B cell (primary cell): ENCODE results near the gene COL4A1. TPM values are rescaled to one million over a fixed set of nuclear protein-coding genes. Genes with fewer than 3 reads are reported as not detected.

Source experiments
- ATAC-seq: fragments of 200-7000 bp; cut with Tn5 transposase; one replicate; pipeline ENCODE4 v1.10.0; 2021; ENCODE audit warnings: low read depth, mild to moderate bottlenecking, moderate number of reproducible peaks, moderate library complexity
- CTCF ChIA-PET: fragments of 350-600 bp; sonication (Branson Sonifier 250); formaldehyde crosslinking; loops from one replicate; lab custom pipeline; 2021; ENCODE audit warnings: antibody characterized with exemption, inconsistent platforms; lab: Charles Lee
- POLR2A ChIA-PET: fragments of 350-600 bp; sonication (Branson Sonifier 250); formaldehyde crosslinking; loops from one replicate; lab custom pipeline; 2021; ENCODE audit warnings: antibody characterized with exemption; lab: Charles Lee
- DNase-seq: peaks from one replicate; pipeline ENCODE4 v3.0.0; 2013
- H2AFZ ChIP-seq: 2 replicates; pipeline ENCODE4 v1.6.1; 2012; ENCODE audit warnings: mild to moderate bottlenecking, low read depth, low read length; ENCODE audit not compliant: insufficient read depth, poor library complexity, severe bottlenecking
- H3K27ac ChIP-seq, 2 donors: 1 replicate in 1 of 2; 2 replicates in 1 of 2; pipeline ENCODE4 v1.5.1; 2012 to 2013; ENCODE audit warnings: low read length in 2 of 2, mild to moderate bottlenecking in 2 of 2, moderate library complexity in 1 of 2
- H3K27me3 ChIP-seq, 4 experiments: fragments of 200-600 bp in 1 of 4; sonication (generic) in 1 of 4; replicated peaks in 1 of 4; 1 replicate in 2 of 4; 2 replicates in 2 of 4; pipeline versions ENCODE4 v1.6.1 to v1.7.0; 2013 to 2016; ENCODE audit warnings: low read length in 3 of 4, mild to moderate bottlenecking in 2 of 4, mixed read lengths in 1 of 4, moderate library complexity in 1 of 4; ENCODE audit not compliant: insufficient read depth in 4 of 4, control insufficient read depth in 3 of 4; ENCODE audit errors: control extremely low read depth in 1 of 4
- H3K36me3 ChIP-seq, 2 experiments: replicated peaks in 1 of 2; 1 replicate in 1 of 2; 2 replicates in 1 of 2; pipeline versions ENCODE4 v1.6.1 to v1.7.1; 2013; ENCODE audit warnings: low read length in 1 of 2; ENCODE audit not compliant: insufficient read depth in 2 of 2, control insufficient read depth in 1 of 2; ENCODE audit errors: control extremely low read depth in 1 of 2, extremely low read depth in 1 of 2
- H3K4me1 ChIP-seq, 2 donors: fragments of 200-600 bp in 1 of 2; sonication (generic) in 1 of 2; 1 replicate in 1 of 2; 2 replicates in 1 of 2; pipeline versions ENCODE4 v1.5.1 to v1.6.1; 2013 to 2017; ENCODE audit warnings: low read length in 2 of 2; ENCODE audit not compliant: control insufficient read depth in 2 of 2, insufficient read depth in 2 of 2
- H3K4me2 ChIP-seq: replicated peaks from 2 replicates; pipeline ENCODE3; 2012; ENCODE audit warnings: mild to moderate bottlenecking, low read depth, low read length; ENCODE audit not compliant: poor library complexity, severe bottlenecking
- H3K4me3 ChIP-seq, 5 experiments: fragments of 200-600 bp in 1 of 5; sonication (generic) in 1 of 5; 1 replicate in 3 of 5; 2 replicates in 2 of 5; pipeline versions ENCODE4 v1.5.1 to v1.7.0; 2011 to 2016; ENCODE audit warnings: low read length in 4 of 5, mild to moderate bottlenecking in 4 of 5, low read depth in 2 of 5, control low read depth in 1 of 5, moderate library complexity in 1 of 5; ENCODE audit not compliant: insufficient read depth in 1 of 5; ENCODE audit errors: control extremely low read depth in 1 of 5, extremely low read depth in 1 of 5
- H3K79me2 ChIP-seq: fragments of 200-600 bp; sonication (generic); one replicate; pipeline ENCODE4 v1.6.0; 2016; ENCODE audit warnings: low read length; ENCODE audit not compliant: control insufficient read depth, insufficient read depth
- H3K9ac ChIP-seq: fragments of 200-600 bp; sonication (generic); 2 replicates; pipeline ENCODE4 v1.6.1; 2017; ENCODE audit warnings: mild to moderate bottlenecking, low read length, moderate library complexity
- H3K9me3 ChIP-seq, 3 donors: one replicate each; pipeline versions ENCODE4 v1.6.1 to v1.7.1; 2013; ENCODE audit warnings: low read length in 2 of 3; ENCODE audit not compliant: control insufficient read depth in 2 of 3, insufficient read depth in 1 of 3; ENCODE audit errors: control extremely low read depth in 1 of 3
- H4K20me1 ChIP-seq: 2 replicates; pipeline ENCODE4 v1.6.0; 2012; ENCODE audit warnings: mild to moderate bottlenecking, low read length; ENCODE audit not compliant: insufficient read depth, control insufficient read depth, poor library complexity, severe bottlenecking
- H3K27ac Mint-ChIP-seq: one replicate; pipeline ENCODE4 v1.8.0; 2021; ENCODE audit warnings: mixed read lengths
- H3K27me3 Mint-ChIP-seq: one replicate; pipeline ENCODE4 v1.8.0; 2021; ENCODE audit warnings: mixed read lengths
- H3K4me1 Mint-ChIP-seq: one replicate; pipeline ENCODE4 v1.8.0; 2021; ENCODE audit warnings: mixed read lengths
- H3K4me3 Mint-ChIP-seq: one replicate; pipeline ENCODE4 v1.8.0; 2021; ENCODE audit warnings: mixed read lengths
- H3K9me3 Mint-ChIP-seq: one replicate; pipeline ENCODE4 v1.8.0; 2022; ENCODE audit warnings: mixed read lengths; ENCODE audit not compliant: insufficient read depth
- CTCF ChIP-seq: fragments of 200-600 bp; IDR thresholded peaks from one replicate; pipeline ENCODE4 v1.8.0; 2022; ENCODE audit warnings: antibody characterized with exemption, mild to moderate bottlenecking
- EZH2 ChIP-seq: IDR thresholded peaks from 2 replicates; pipeline ENCODE4 v1.6.1; 2012; ENCODE audit warnings: borderline replicate concordance, low read depth, mild to moderate bottlenecking, moderate library complexity, low read length; ENCODE audit not compliant: insufficient read depth, poor library complexity, severe bottlenecking
- WGBS: methylation state at CpG from one replicate; pipeline ENCODE4 v1.1.5; 2013; ENCODE audit warnings: missing lambda C conversion rate; ENCODE audit not compliant: insufficient coverage; 5-methylcytosine and 5-hydroxymethylcytosine counted together
- intact Hi-C: fragments of 100-400 bp; cut with micrococcal nuclease; formaldehyde crosslinking; loops from one replicate; pipeline ENCODE4 v1.10.0; 2022
- polyA plus RNA-seq: library from polyadenylated mRNA; depleted of rRNA; stranded (reverse); fragments of >200 nt; gene quantifications from 2 replicates; pipeline ENCODE4 v1.2.3, GENCODE V29; 2012
- total RNA-seq, 2 donors: library from RNA; stranded (reverse); fragments of 120-200 nt in 1 of 2; gene quantifications; 1 replicate in 1 of 2; 2 replicates in 1 of 2; pipeline versions ENCODE4 v1.2.3 to v1.2.4, GENCODE V29; 2013 to 2022

COL4A1 gene
- total and polyA plus RNA-seq, 2 donors (not counting 1 experiment from before 2014, with no cell fraction given): not detected

GRCh38 chr13:110263888-110264287 is 43.1 kb downstream of the COL4A1 start:
- ATAC-seq (no peak), DNase-seq (no peak)
- no peaks in the 10 kb centered on the region for H3K9me3 Mint-ChIP-seq
- peaks cover 16% of the 10 kb centered on the region for H3K27me3 Mint-ChIP-seq
- H3K4me1 Mint-ChIP-seq: no peaks in the 10 kb centered on the region
- no peak overlapping the region for H3K4me2 ChIP-seq
- no peaks in the 10 kb centered on the region for H3K79me2 ChIP-seq
- H3K9ac ChIP-seq: no peak overlapping the region
- WGBS: 91% methylated on average over 2 of the region's 5 CpGs
- H2AFZ ChIP-seq: no peak overlapping the region
- H3K4me1 ChIP-seq: no peaks in the 10 kb centered on the region
- no peak overlapping the region for H3K4me3 ChIP-seq
- CTCF ChIA-PET: no interaction called here
- no peak overlapping the region for H3K27ac Mint-ChIP-seq
- intact Hi-C loops: no loop called here
- no peaks in the 10 kb centered on the region for H3K36me3 ChIP-seq
- no peak for TF ChIP-seq EZH2
- no peak for TF ChIP-seq CTCF
- H3K9me3 ChIP-seq: peaks cover 0 to 3% (median 0%) of the 10 kb centered on the region in 3 donors
- peaks cover 0 to 2% (median 0%) of the 10 kb centered on the region in 4 experiments for H3K27me3 ChIP-seq
- H4K20me1 ChIP-seq: no peaks in the 10 kb centered on the region
- H3K27ac ChIP-seq: no peak overlapping the region
- H3K4me3 Mint-ChIP-seq: no peak overlapping the region
- POLR2A ChIA-PET: no interaction called here

- POLR2A ChIA-PET: no interaction called here
- H3K27me3 Mint-ChIP-seq: peaks cover 16% of the 10 kb centered on the region
- no peaks in the 10 kb centered on the region for H3K36me3 ChIP-seq
- H3K9me3 ChIP-seq: peaks cover 0 to 3% (median 0%) of the 10 kb centered on the region in 3 donors
- no peaks in the 10 kb centered on the region for H4K20me1 ChIP-seq
- H3K27me3 ChIP-seq: peaks cover 0 to 2% (median 0%) of the 10 kb centered on the region in 4 experiments
- no peak overlapping the region for H2AFZ ChIP-seq
- no peak overlapping the region for H3K9ac ChIP-seq
- H3K27ac ChIP-seq: no peak overlapping the region
- no peak overlapping the region for H3K27ac Mint-ChIP-seq
- 92% methylated on average over 2 of the region's 5 CpGs for WGBS
- CTCF ChIA-PET: no interaction called here
- H3K9me3 Mint-ChIP-seq: no peaks in the 10 kb centered on the region
- H3K4me3 ChIP-seq: no peak overlapping the region
- intact Hi-C loops: no loop called here
- H3K4me1 Mint-ChIP-seq: no peaks in the 10 kb centered on the region
- DNase-seq: no peak
- H3K79me2 ChIP-seq: no peaks in the 10 kb centered on the region
- no peak overlapping the region for H3K4me2 ChIP-seq
- ATAC-seq: no peak
- H3K4me1 ChIP-seq: no peaks in the 10 kb centered on the region
- no peak for TF ChIP-seq EZH2
- no peak for TF ChIP-seq CTCF
- H3K4me3 Mint-ChIP-seq: no peak overlapping the region
Measured at GRCh38 chr13:110263404-110263803, 43.6 kb downstream of the COL4A1 start.
